ENCODE data around the gene PINLYP. TPM values are rescaled to one million over a fixed set of nuclear protein-coding genes. Genes with fewer than 3 reads are reported as not detected.

The PINLYP gene
- total RNA-seq (10 to 100 TPM in 3 of 4 donors, 1 to 10 TPM in 1; 6.6 to 21.0 (median 13.3) TPM), polyA plus RNA-seq (10 to 100 TPM in 1 of 3 donors, 1 to 10 TPM in 2; 1.4 to 10.8 (median 3.7) TPM)

DNA sequence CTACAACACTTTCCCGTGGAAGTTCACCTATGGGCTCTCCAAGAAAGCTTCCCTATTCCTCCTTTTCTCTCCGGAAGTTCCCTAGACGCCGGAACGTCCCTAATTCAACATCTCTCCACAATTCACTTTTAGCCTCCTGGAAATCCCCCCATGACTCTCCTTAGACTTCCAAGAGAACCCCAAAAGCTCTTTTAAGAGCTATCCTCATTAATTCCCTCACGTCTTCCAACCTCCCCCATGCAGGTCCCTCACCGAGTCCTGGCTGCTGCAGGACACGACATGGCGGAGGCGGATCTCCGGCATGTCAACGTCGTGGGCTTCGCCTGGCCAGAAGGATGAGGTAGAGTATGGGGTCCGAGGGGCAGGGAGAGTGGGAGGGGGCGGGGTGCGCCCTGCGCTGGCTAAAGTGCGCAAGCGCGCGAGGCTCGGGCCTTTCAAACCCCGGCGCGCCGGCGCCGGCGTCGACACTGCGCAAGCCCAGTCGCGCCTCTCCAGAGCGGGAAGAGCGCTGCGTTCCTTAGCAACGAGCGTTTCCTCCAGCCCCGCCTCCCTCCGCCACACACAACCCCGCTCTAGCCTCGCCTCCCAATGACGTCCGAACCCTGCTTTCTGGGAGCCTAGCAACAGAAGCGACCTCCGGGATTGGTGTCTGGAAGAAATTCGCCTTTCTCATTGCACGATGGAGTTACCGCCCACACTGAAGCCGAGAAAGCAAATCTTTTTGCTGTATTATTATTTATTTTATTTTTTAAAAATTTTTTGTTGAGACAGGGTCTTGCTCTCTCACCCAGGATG is at the start of gene PINLYP, which contains the start of gene XRCC1:
TSS of gene PINLYP (plus strand) at position 646 of the 795 bp plus-strand sequence. CDS start 1,391 bp downstream, outside the sequence.
TSS of gene XRCC1 (minus strand) at position 372 of the 795 bp plus-strand sequence. CDS start at position 303, 69 bp downstream.
- no peaks in the 10 kb centered on the region for H3K27me3 ChIP-seq
- peak within 1 kb of the TSS; percentile 58 to 79 (median 76) for H3K4me3 ChIP-seq
- peak within 1 kb of the TSS; percentile 86 to 88 (median 86) for H3K27ac ChIP-seq
- peaks cover 0 to 23% (median 20%) of the 10 kb centered on the region in 4 donors for H3K4me1 ChIP-seq
- peak in 1 of 4 donors; percentile 26 for TF ChIP-seq EP300 (IDR thresholded peaks at IDR 0.05)
- peak; percentile 66 to 82 (median 80) for TF ChIP-seq POLR2AphosphoS5 (IDR thresholded peaks at IDR 0.05)
- TF ChIP-seq CTCF (IDR thresholded peaks at IDR 0.05), result no peak
- peak in 1 of 2 donors; percentile 37 for TF ChIP-seq POLR2A (IDR thresholded peaks at IDR 0.05)
- H3K36me3 ChIP-seq, result peaks cover 0 to 9% (median 0%) of the 10 kb centered on the region in 4 donors
- intact Hi-C loops (cut with DNase I), result loop anchor here (1.0 kb wide), 1 partner anchor 21 kb away; the partner anchor contains the start of genes IRGQ and ZNF576
- peak; percentile 99 for DNase-seq
- WGBS, 2 donors, result 0% methylated on average over 51 of the region's 51 CpGs
- no peaks in the 10 kb centered on the region for H3K9me3 ChIP-seq

- no peak for DNase-seq
- Histone ChIP-seq H3K27me3 (no peaks in the 10 kb centered on the region), H3K27ac (peak overlapping the region; percentile 80 to 88 (median 88)), H3K4me1 (peaks cover 0 to 33% (median 29%) of the 10 kb centered on the region in 4 donors), H3K9me3 (no peaks in the 10 kb centered on the region), H3K4me3 (peak overlapping the region; percentile 58 to 83 (median 82)), H3K36me3 (peaks cover 0 to 7% (median 0%) of the 10 kb centered on the region in 4 donors)
- 1 to 2% methylated on average over 26 of the region's 26 CpGs for WGBS, 2 donors
- intact Hi-C loops (cut with DNase I), result loop anchor here (2.0 to 5.0 kb wide), 2 partner anchors 21 to 64 kb away; partner anchors contain the start of gene PHLDB3
- no peak for TF ChIP-seq CTCF (IDR thresholded peaks at IDR 0.05)
- no peak for TF ChIP-seq POLR2AphosphoS5 (IDR thresholded peaks at IDR 0.05)
- TF ChIP-seq EP300 (IDR thresholded peaks at IDR 0.05), result no peak
- no peak for TF ChIP-seq POLR2A (IDR thresholded peaks at IDR 0.05)
Observed at GRCh38 chr19:43525836-43526771, 49.5 kb upstream of the PINLYP start.

DNA sequence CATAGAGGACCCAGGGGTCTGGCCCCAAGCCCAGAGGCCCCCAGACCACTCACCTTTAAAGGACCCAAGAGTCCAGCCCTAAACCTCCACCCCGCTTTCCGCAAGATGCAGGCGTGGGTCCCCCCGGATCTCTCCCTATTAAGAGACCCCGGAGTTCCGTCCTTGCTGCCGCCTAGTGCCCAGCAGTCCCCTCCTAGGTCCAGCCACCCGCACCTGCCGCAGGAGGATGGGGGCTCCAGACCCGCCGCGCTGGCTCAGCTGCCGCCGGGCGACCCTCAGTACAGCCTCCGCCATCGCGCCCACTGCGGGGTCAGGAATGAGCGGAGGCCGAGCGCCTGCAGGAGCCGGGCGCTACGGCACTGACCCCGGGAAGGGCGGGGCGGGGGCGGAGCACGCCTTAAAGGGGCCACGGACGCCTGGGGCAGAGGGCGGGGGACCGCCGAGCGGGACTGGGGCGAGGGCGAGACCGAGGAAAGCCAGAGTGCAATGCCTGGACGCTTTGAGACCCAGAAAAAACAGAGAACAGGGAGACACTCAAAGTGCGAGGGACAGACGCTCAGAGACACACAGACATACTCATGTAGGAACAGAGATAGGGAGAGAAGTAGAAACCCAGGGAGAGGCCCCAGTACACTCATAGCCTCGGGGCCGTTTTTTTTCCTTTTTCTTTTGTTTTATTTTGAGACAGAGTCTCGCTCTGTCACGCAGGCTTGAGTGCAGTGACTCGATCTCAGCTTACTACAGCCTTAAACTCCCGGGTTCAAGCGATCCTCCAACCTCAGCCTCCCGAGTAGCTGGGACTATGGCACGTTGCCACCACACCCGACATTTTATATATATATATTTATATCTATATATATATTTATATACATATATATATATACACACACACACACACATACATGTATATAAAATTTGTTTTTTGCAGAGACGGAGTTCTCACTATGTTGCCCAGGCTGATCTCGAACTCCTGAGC is 48.4 kb upstream of the PINLYP start, which contains the start of gene ETHE1:
TSS of gene ETHE1 (minus strand) at position 318 of the 976 bp plus-strand sequence. CDS start at position 294, 24 bp downstream.
- peak; percentile 93 for DNase-seq
- H3K27ac ChIP-seq, result peak within 1 kb of the TSS; percentile 80 to 88 (median 88)
- H3K4me3 ChIP-seq, result peak within 1 kb of the TSS; percentile 58 to 83 (median 82)
- peaks cover 0 to 4% (median 0%) of the 10 kb centered on the region in 4 donors for H3K36me3 ChIP-seq
- H3K4me1 ChIP-seq, result peaks cover 0 to 34% (median 31%) of the 10 kb centered on the region in 4 donors
- no peaks in the 10 kb centered on the region for H3K27me3 ChIP-seq
- WGBS, 2 donors, result 2 to 5% methylated on average over 54 of the region's 54 CpGs
- H3K9me3 ChIP-seq, result no peaks in the 10 kb centered on the region
- intact Hi-C loops (cut with DNase I), result loop anchor here (5.0 kb wide), 1 partner anchor 65 kb away; no protein-coding TSS in a partner anchor
- TF ChIP-seq POLR2A (IDR thresholded peaks at IDR 0.05) (peak; percentile 67 to 89), POLR2AphosphoS5 (IDR thresholded peaks at IDR 0.05) (peak; percentile 83 to 95 (median 92)), EP300 (IDR thresholded peaks at IDR 0.05) (no peak), CTCF (IDR thresholded peaks at IDR 0.05) (peak in 1 of 4 experiments; percentile 17)
